ENCODE measurements around the gene CFAP45. TPM values are rescaled to one million over a fixed set of nuclear protein-coding genes. Genes with fewer than 3 reads are reported as not detected.

Gene CFAP45
- total and polyA plus RNA-seq, 9 of the 15 experiments (the other 6 are each of a cell fraction or from before 2014, with no cell fraction given) = 0.65 to 2.4 (median 1.5) TPM

GRCh38 chr1:159936273-159936904 is 36.4 kb upstream of the CFAP45 start (continued):
- TF ChIP-seq RREB1 (CRISPR knock-in tag; IDR thresholded peaks at IDR 0.05) = peak; percentile 22; the same call in 1 of the 2 replicates
- TF ChIP-seq RAD21 (CRISPR knock-in tag; conservative IDR thresholded peaks at IDR 0.05 in 1 of 2, IDR thresholded peaks at IDR 0.05 in 1 of 2) = peak; percentile 92 to 93

All from K562 (cell line).